H1 (cell line): ENCODE measurements around the gene SYTL2. TPM values are rescaled to one million over a fixed set of nuclear protein-coding genes. Genes with fewer than 3 reads are reported as not detected.

Experiments
- CTCF ChIA-PET: fragments of 300-600 bp; sonication (Branson Sonifier 250); formaldehyde crosslinking; loops from one replicate; lab custom pipeline; 2021; ENCODE audit not compliant: partially characterized antibody; lab: Charles Lee
- POLR2A ChIA-PET: fragments of 300-600 bp; sonication (Branson Sonifier 250); formaldehyde crosslinking; loops from one replicate; lab custom pipeline; 2021; ENCODE audit warnings: inconsistent platforms; ENCODE audit not compliant: partially characterized antibody; lab: Charles Lee
- DNase-seq, 2 experiments: peaks; one replicate each; pipeline versions ENCODE4 v3.0.0 to v3.0.0-alpha.2; 2010 to 2022; ENCODE audit warnings: low spot score in 2 of 2, low read depth in 1 of 2, mixed read lengths in 1 of 2
- FAIRE-seq: peaks from 2 replicates; lab custom pipeline; 2011; peaks lifted over from hg19 to GRCh38; lab: Jason Lieb, UNC
- H2AFZ ChIP-seq: 2 replicates; pipeline ENCODE4 v1.8.1; 2012; ENCODE audit warnings: low read length, inconsistent platforms
- H2AK5ac ChIP-seq: 2 replicates; pipeline ENCODE4 v1.6.1; 2013; ENCODE audit warnings: low read depth, low read length
- H2BK120ac ChIP-seq: replicated peaks from 2 replicates; pipeline ENCODE3; 2013; ENCODE audit warnings: low read depth, low read length, inconsistent platforms
- H2BK12ac ChIP-seq: 2 replicates; pipeline ENCODE4 v1.6.1; 2013; ENCODE audit warnings: low read depth, low read length
- H2BK15ac ChIP-seq: 2 replicates; pipeline ENCODE4 v1.6.1; 2013; ENCODE audit warnings: low read length
- H2BK20ac ChIP-seq: 2 replicates; pipeline ENCODE4 v1.6.1; 2013; ENCODE audit warnings: low read length
- H2BK5ac ChIP-seq: 2 replicates; pipeline ENCODE4 v1.6.1; 2013; ENCODE audit warnings: low read depth, low read length
- H3K14ac ChIP-seq: 2 replicates; pipeline ENCODE4 v1.6.1; 2013; ENCODE audit warnings: inconsistent platforms; ENCODE audit not compliant: insufficient read length
- H3K18ac ChIP-seq: 2 replicates; pipeline ENCODE4 v1.6.1; 2013; ENCODE audit warnings: low read length; ENCODE audit errors: extremely low read depth
- H3K23ac ChIP-seq: 2 replicates; pipeline ENCODE4 v1.6.1; 2013; ENCODE audit warnings: inconsistent platforms; ENCODE audit not compliant: insufficient read length
- H3K23me2 ChIP-seq: 2 replicates; pipeline ENCODE4 v1.6.1; 2013; ENCODE audit warnings: low read depth, low read length
- H3K27ac ChIP-seq: 2 replicates; pipeline ENCODE4 v1.6.1; 2011; ENCODE audit warnings: low read depth, low read length, inconsistent platforms
- H3K27me3 ChIP-seq, 4 experiments: replicated peaks in 1 of 4; 1 replicate in 1 of 4; 2 replicates in 3 of 4; pipeline versions ENCODE4 v1.6.1 to v1.8.1; 2011 to 2013; ENCODE audit warnings: low read length in 3 of 4, mild to moderate bottlenecking in 3 of 4, inconsistent platforms in 2 of 4, mixed read lengths in 2 of 4, moderate library complexity in 1 of 4; ENCODE audit not compliant: control insufficient read depth in 3 of 4, insufficient read depth in 3 of 4; ENCODE audit errors: extremely low read depth in 1 of 4
- H3K36me3 ChIP-seq, 4 experiments: 2 replicates each; pipeline versions ENCODE4 v1.6.1 to v1.8.1; 2011 to 2013; ENCODE audit warnings: mild to moderate bottlenecking in 4 of 4, low read length in 3 of 4, moderate library complexity in 2 of 4, control low read depth in 1 of 4, inconsistent platforms in 1 of 4; ENCODE audit not compliant: insufficient read depth in 4 of 4, control insufficient read depth in 2 of 4
- H3K4ac ChIP-seq: replicated peaks from 2 replicates; pipeline ENCODE3; 2013; ENCODE audit warnings: low read length, low read depth, mixed read lengths, inconsistent platforms; ENCODE audit not compliant: insufficient read length
- H3K4me1 ChIP-seq, 4 experiments: replicated peaks in 1 of 4; 1 replicate in 1 of 4; 2 replicates in 3 of 4; pipeline versions ENCODE4 v1.6.1 to v1.8.1; 2011 to 2013; ENCODE audit warnings: low read length in 3 of 4, inconsistent platforms in 2 of 4, mixed read lengths in 1 of 4; ENCODE audit not compliant: insufficient read depth in 4 of 4, control insufficient read depth in 3 of 4
- H3K4me2 ChIP-seq, 2 experiments: 2 replicates each; pipeline versions ENCODE4 v1.6.1 to v1.8.1; 2011 to 2013; ENCODE audit warnings: low read depth in 2 of 2, low read length in 2 of 2, control low read depth in 1 of 2, inconsistent platforms in 1 of 2, mild to moderate bottlenecking in 1 of 2; ENCODE audit not compliant: insufficient read depth in 1 of 2
- H3K4me3 ChIP-seq, 4 experiments: fragments of 200-600, 300-600 bp in 1 of 4; sonication (generic), shearing (Covaris generic), sonication (Bioruptor Twin) in 1 of 4; 2 replicates each; pipeline versions ENCODE4 v1.5.1 to v1.8.1; 2011 to 2016; ENCODE audit warnings: low read length in 4 of 4, low read depth in 3 of 4, control low read depth in 2 of 4, inconsistent platforms in 2 of 4, mild to moderate bottlenecking in 2 of 4, mixed read lengths in 1 of 4, moderate library complexity in 1 of 4; ENCODE audit not compliant: insufficient read depth in 2 of 4; ENCODE audit errors: extremely low read depth in 1 of 4
- H3K56ac ChIP-seq: replicated peaks from 2 replicates; pipeline ENCODE3; 2013; ENCODE audit warnings: low read depth, mild to moderate bottlenecking, mixed read lengths, low read length, inconsistent platforms; ENCODE audit not compliant: insufficient read length
- H3K79me1 ChIP-seq: 2 replicates; pipeline ENCODE4 v1.6.1; 2013; ENCODE audit warnings: low read depth, low read length, control low read depth
- H3K79me2 ChIP-seq, 2 experiments: 2 replicates each; pipeline versions ENCODE4 v1.6.1 to v1.8.1; 2012 to 2013; ENCODE audit warnings: low read length in 2 of 2, mild to moderate bottlenecking in 2 of 2, inconsistent platforms in 1 of 2; ENCODE audit not compliant: insufficient read depth in 2 of 2, control insufficient read depth in 1 of 2
- H3K9ac ChIP-seq, 4 experiments: replicated peaks in 1 of 4; 1 replicate in 1 of 4; 2 replicates in 3 of 4; pipeline versions ENCODE4 v1.6.1 to v1.8.1; 2011 to 2013; ENCODE audit warnings: low read depth in 3 of 4, low read length in 3 of 4, control low read depth in 2 of 4, mild to moderate bottlenecking in 2 of 4, moderate library complexity in 2 of 4, inconsistent platforms in 1 of 4; ENCODE audit errors: extremely low read depth in 1 of 4
- H3K9me3 ChIP-seq, 2 experiments: 2 replicates each; pipeline versions ENCODE4 v1.6.1 to v1.8.1; 2012 to 2013; ENCODE audit warnings: mild to moderate bottlenecking in 2 of 2, moderate library complexity in 2 of 2, control low read depth in 1 of 2, inconsistent platforms in 1 of 2, low read depth in 1 of 2, low read length in 1 of 2, mixed read lengths in 1 of 2; ENCODE audit not compliant: insufficient read depth in 2 of 2
- H4K20me1 ChIP-seq, 2 experiments: replicated peaks in 1 of 2; 2 replicates each; pipeline versions ENCODE3 to v1.8.1; 2011 to 2013; ENCODE audit warnings: inconsistent platforms in 2 of 2, low read length in 2 of 2, mild to moderate bottlenecking in 1 of 2; ENCODE audit not compliant: insufficient read depth in 2 of 2, control insufficient read depth in 1 of 2
- H4K5ac ChIP-seq: 2 replicates; pipeline ENCODE4 v1.6.1; 2013; ENCODE audit warnings: low read length, low read depth, mixed read lengths, inconsistent platforms; ENCODE audit not compliant: insufficient read length
- H4K8ac ChIP-seq: 2 replicates; pipeline ENCODE4 v1.8.0; 2013; ENCODE audit warnings: mild to moderate bottlenecking, moderate library complexity, low read length, inconsistent platforms; ENCODE audit not compliant: insufficient read depth; ENCODE audit errors: extremely low read depth
- H4K91ac ChIP-seq: replicated peaks from 2 replicates; pipeline ENCODE3; 2013; ENCODE audit warnings: low read length, mixed read lengths, inconsistent platforms; ENCODE audit not compliant: insufficient read length
- EZH2 ChIP-seq: fragments of 200-600 bp; sonication (generic); IDR thresholded peaks from 2 replicates; pipeline ENCODE4 v1.7.1; 2012; ENCODE audit warnings: low read depth, mild to moderate bottlenecking, moderate library complexity, low read length, inconsistent platforms; ENCODE audit not compliant: severe bottlenecking
- RAD21 ChIP-seq, 2 experiments: IDR thresholded peaks in 1 of 2; conservative IDR thresholded peaks in 1 of 2; 2 replicates each; pipeline ENCODE4 v1.6.1; 2011; ENCODE audit warnings: low read depth in 2 of 2, low read length in 2 of 2, improper control_type of control experiment in 1 of 2, inconsistent platforms in 1 of 2, mild to moderate bottlenecking in 1 of 2, moderate library complexity in 1 of 2
- SIN3A ChIP-seq, 2 experiments: IDR thresholded peaks in 1 of 2; conservative IDR thresholded peaks in 1 of 2; 2 replicates each; pipeline ENCODE4 v1.6.1; 2011 to 2012; ENCODE audit warnings: low read length in 2 of 2, improper control_type of control experiment in 1 of 2, low read depth in 1 of 2, mild to moderate bottlenecking in 1 of 2
- WGBS, 2 experiments: shearing (Covaris generic) in 1 of 2; methylation state at CpG; one replicate each; pipeline versions ENCODE4 v1.1.6 to v1.1.7; 2013 to 2015; ENCODE audit warnings: low lambda C conversion rate in 2 of 2, mixed read lengths in 2 of 2, inconsistent platforms in 1 of 2, low coverage in 1 of 2, missing lambda C conversion rate in 1 of 2; ENCODE audit not compliant: insufficient replicate concordance in 2 of 2, insufficient coverage in 1 of 2, insufficient read length in 1 of 2; ENCODE audit errors: extremely low coverage in 1 of 2, missing lambda C conversion rate in 1 of 2; 5-methylcytosine and 5-hydroxymethylcytosine counted together
- polyA plus RNA-seq, 7 experiments: library from polyadenylated mRNA; depleted of rRNA in 3 of 7; stranded (reverse) in 5 of 7; unstranded in 2 of 7; fragments of >200 nt in 5 of 7; fragments of 200-250 nt in 2 of 7; gene quantifications; 1 replicate in 5 of 7; 2 replicates in 1 of 7; 4 replicates in 1 of 7; pipeline versions ENCODE4 v1.2.1 to v1.2.3, GENCODE V29; 2011 to 2013; ENCODE audit warnings: missing spikeins in 2 of 7, mixed read lengths in 2 of 7
- total RNA-seq: library from RNA; stranded (reverse); fragmentation: NEBNext Ultra II Directional; extraction: Animal tissue kit (Norgen Biotek cat#: 25700); gene quantifications from 2 replicates; pipeline ENCODE4 v1.2.1, GENCODE V29; 2021
- TF ChIP-seq, protein P1 (sequence below), 3 experiments: IDR thresholded peaks; 1 replicate in 2 of 3; 2 replicates in 1 of 3; pipeline versions ENCODE4 v1.5.1 to v1.6.1; 2011; ENCODE audit warnings: low read length in 3 of 3, mild to moderate bottlenecking in 3 of 3, inconsistent platforms in 2 of 3, low read depth in 1 of 3, moderate library complexity in 1 of 3; ENCODE audit not compliant: insufficient read depth in 1 of 3; ENCODE audit errors: control extremely low read depth in 1 of 3

Gene SYTL2
- total and polyA plus RNA-seq, 2 of the 8 experiments (the other 6 are each of a cell fraction or from before 2014, with no cell fraction given) = 1.3 to 9.1 TPM

GRCh38 chr11:85826116-85826855 lies 15.3 kb upstream of the SYTL2 start:
- Histone ChIP-seq H3K4me1 (no peaks in the 10 kb centered on the region), H2AFZ (no peak overlapping the region), H3K79me1 (no peaks in the 10 kb centered on the region), H2BK20ac (no peak overlapping the region), H4K5ac (no peak overlapping the region), H4K20me1 (no peaks in the 10 kb centered on the region), H3K27ac (no peak overlapping the region), H3K79me2 (no peaks in the 10 kb centered on the region; a peak in 1 of 4 replicates), H3K9ac (no peak overlapping the region)
- CTCF ChIA-PET = interaction anchor here (0.7 to 4.2 kb wide), 25 partner anchors 8 to 235 kb away, joined by 3 to 31 read pairs (median 4); partner anchors contain the start of genes CCDC83 and SYTL2
- WGBS, 2 experiments = 80% methylated on average over 7 of the region's 7 CpGs; no CpG with 5 or more reads in 1 of the 2 experiments
- TF ChIP-seq RAD21 (IDR thresholded peaks at IDR 0.05 in 1 of 2, conservative IDR thresholded peaks at IDR 0.05 in 1 of 2; ENCODE audit: low read depth in 2 of 2, low read length in 2 of 2) (peak; percentile 59 to 70), SIN3A (conservative IDR thresholded peaks at IDR 0.05 in 1 of 2, IDR thresholded peaks at IDR 0.05 in 1 of 2; ENCODE audit: low read depth in 1 of 2, low read length in 2 of 2) (peak in 1 of 2 experiments; percentile 53; a peak in 1 of 4 replicates), EZH2 (no peak)
- TF ChIP-seq, protein P1, sequence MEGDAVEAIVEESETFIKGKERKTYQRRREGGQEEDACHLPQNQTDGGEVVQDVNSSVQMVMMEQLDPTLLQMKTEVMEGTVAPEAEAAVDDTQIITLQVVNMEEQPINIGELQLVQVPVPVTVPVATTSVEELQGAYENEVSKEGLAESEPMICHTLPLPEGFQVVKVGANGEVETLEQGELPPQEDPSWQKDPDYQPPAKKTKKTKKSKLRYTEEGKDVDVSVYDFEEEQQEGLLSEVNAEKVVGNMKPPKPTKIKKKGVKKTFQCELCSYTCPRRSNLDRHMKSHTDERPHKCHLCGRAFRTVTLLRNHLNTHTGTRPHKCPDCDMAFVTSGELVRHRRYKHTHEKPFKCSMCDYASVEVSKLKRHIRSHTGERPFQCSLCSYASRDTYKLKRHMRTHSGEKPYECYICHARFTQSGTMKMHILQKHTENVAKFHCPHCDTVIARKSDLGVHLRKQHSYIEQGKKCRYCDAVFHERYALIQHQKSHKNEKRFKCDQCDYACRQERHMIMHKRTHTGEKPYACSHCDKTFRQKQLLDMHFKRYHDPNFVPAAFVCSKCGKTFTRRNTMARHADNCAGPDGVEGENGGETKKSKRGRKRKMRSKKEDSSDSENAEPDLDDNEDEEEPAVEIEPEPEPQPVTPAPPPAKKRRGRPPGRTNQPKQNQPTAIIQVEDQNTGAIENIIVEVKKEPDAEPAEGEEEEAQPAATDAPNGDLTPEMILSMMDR (IDR thresholded peaks at IDR 0.05; ENCODE audit: control extremely low read depth in 1 of 3, insufficient read depth in 1 of 3, low read depth in 1 of 3, low read length in 3 of 3) = peak; percentile 69 to 72 (median 71)
- TF ChIP-seq, all 59 proteins: peak for 3
- Histone ChIP-seq H2AK5ac (no peak overlapping the region), H2BK12ac (no peak overlapping the region), H4K8ac (no peak overlapping the region), H3K23ac (no peak overlapping the region), H3K4ac (no peak overlapping the region), H3K18ac (no peak overlapping the region), H3K4me3 (no peak overlapping the region), H3K36me3 (no peaks in the 10 kb centered on the region), H2BK5ac (no peak overlapping the region), H3K14ac (no peak overlapping the region), H2BK120ac (no peak overlapping the region), H3K4me2 (no peak overlapping the region), H2BK15ac (no peak overlapping the region), H3K9me3 (no peaks in the 10 kb centered on the region), H3K56ac (no peak overlapping the region), H3K27me3 (0 out of 7 replicates have a peak, but pooled peaks cover 0 to 3% (median 0%) of the 10 kb centered on the region in 4 experiments), H4K91ac (no peak overlapping the region), H3K23me2 (no peaks in the 10 kb centered on the region)
- DNase-seq (no peak), FAIRE-seq (no peak)
- POLR2A ChIA-PET = no interaction called here
